H54 (cell line): ENCODE data around the gene ZNF70.

Source experiments
- DNase-seq: peaks from one replicate; pipeline ENCODE4 v3.0.0; 2011; ENCODE audit warnings: low spot score, mixed read lengths; ENCODE audit not compliant: insufficient read length
- FAIRE-seq: peaks from 3 replicates; lab custom pipeline; 2011; peaks lifted over from hg19 to GRCh38; lab: Jason Lieb, UNC
- POLR2A ChIP-seq: IDR thresholded peaks from 2 replicates; pipeline ENCODE4 v1.6.1; 2011; ENCODE audit warnings: low read depth, mild to moderate bottlenecking, low read length

The ZNF70 gene

GRCh38 chr22:23783265-23784150 lies 32.6 kb upstream of the ZNF70 start:
- FAIRE-seq = no peak
- TF ChIP-seq POLR2A = no peak
- DNase-seq = no peak

GRCh38 chr22:23782703-23783102 lies 31.8 kb upstream of the ZNF70 start:
- DNase-seq = no peak
- no peak for FAIRE-seq
- no peak for TF ChIP-seq POLR2A

- TF ChIP-seq POLR2A = no peak
- DNase-seq = no peak
- no peak for FAIRE-seq
These were observed 31.3 kb upstream of the ZNF70 start for GRCh38 chr22:23782252-23782651.

GRCh38 chr22:23781511-23782183 lies 30.7 kb upstream of the ZNF70 start:
- no peak for TF ChIP-seq POLR2A
- FAIRE-seq (no peak), DNase-seq (peak; percentile 83)

GRCh38 chr22:23781065-23781464 lies 30.2 kb upstream of the ZNF70 start:
- FAIRE-seq (no peak), DNase-seq (no peak)
- no peak for TF ChIP-seq POLR2A

GRCh38 chr22:23780146-23780748 lies 29.3 kb upstream of the ZNF70 start:
- no peak for TF ChIP-seq POLR2A
- FAIRE-seq (no peak), DNase-seq (no peak)

- TF ChIP-seq POLR2A = no peak
- DNase-seq = no peak
These were observed 28.8 kb upstream of the ZNF70 start for GRCh38 chr22:23779731-23780130.

GRCh38 chr22:23779083-23779482 lies 28.2 kb upstream of the ZNF70 start:
- FAIRE-seq = no peak
- no peak for DNase-seq

More at GRCh38 chr22:23779731-23780130, 28.8 kb upstream of the ZNF70 start:
- no peak for FAIRE-seq

GRCh38 chr22:23778577-23778900 lies 27.6 kb upstream of the ZNF70 start:
- FAIRE-seq (no peak), DNase-seq (no peak)
- no peak for TF ChIP-seq POLR2A

More at GRCh38 chr22:23779083-23779482, 28.2 kb upstream of the ZNF70 start:
- no peak for TF ChIP-seq POLR2A

GRCh38 chr22:23777776-23778576 lies 27.1 kb upstream of the ZNF70 start:
- FAIRE-seq (no peak), DNase-seq (no peak)
- TF ChIP-seq POLR2A = no peak

- FAIRE-seq = no peak
- no peak for TF ChIP-seq POLR2A
- no peak for DNase-seq
These were observed 25.0 kb upstream of the ZNF70 start for GRCh38 chr22:23775779-23776375.

- no peak for TF ChIP-seq POLR2A
- FAIRE-seq (no peak), DNase-seq (no peak)
These were observed 24.1 kb upstream of the ZNF70 start for GRCh38 chr22:23774922-23775436.
